B cell (primary cell): ENCODE data around the gene AHDC1.

Source experiments
- EZH2 ChIP-seq: IDR thresholded peaks from 2 replicates; pipeline ENCODE4 v1.6.1; 2012; ENCODE audit warnings: borderline replicate concordance, low read depth, mild to moderate bottlenecking, moderate library complexity, low read length; ENCODE audit not compliant: insufficient read depth, poor library complexity, severe bottlenecking
- TF ChIP-seq, protein P1 (sequence below): fragments of 200-600 bp; IDR thresholded peaks from one replicate; pipeline ENCODE4 v1.8.0; 2022; ENCODE audit warnings: antibody characterized with exemption, mild to moderate bottlenecking

DNA sequence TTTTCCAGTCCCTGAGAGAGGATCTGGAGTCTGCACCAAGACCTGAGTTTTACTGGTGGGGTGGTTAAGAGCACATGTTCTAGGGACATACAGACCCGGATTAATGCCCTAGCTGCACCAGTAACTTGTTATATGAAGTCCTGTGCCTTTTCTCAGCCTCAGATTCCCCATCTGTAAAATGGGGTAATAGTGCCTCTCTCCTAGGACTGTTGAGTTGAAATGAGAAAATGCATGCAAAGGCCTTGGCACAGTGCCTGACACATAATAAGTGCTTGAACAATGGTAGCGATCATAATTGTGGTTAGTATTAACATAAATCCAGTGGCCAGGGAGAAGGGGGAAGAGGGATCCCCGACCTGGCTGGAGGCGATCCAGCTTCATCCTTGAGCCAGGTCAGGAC, 12.3 kb downstream of the AHDC1 start:
- TF ChIP-seq, protein P1, sequence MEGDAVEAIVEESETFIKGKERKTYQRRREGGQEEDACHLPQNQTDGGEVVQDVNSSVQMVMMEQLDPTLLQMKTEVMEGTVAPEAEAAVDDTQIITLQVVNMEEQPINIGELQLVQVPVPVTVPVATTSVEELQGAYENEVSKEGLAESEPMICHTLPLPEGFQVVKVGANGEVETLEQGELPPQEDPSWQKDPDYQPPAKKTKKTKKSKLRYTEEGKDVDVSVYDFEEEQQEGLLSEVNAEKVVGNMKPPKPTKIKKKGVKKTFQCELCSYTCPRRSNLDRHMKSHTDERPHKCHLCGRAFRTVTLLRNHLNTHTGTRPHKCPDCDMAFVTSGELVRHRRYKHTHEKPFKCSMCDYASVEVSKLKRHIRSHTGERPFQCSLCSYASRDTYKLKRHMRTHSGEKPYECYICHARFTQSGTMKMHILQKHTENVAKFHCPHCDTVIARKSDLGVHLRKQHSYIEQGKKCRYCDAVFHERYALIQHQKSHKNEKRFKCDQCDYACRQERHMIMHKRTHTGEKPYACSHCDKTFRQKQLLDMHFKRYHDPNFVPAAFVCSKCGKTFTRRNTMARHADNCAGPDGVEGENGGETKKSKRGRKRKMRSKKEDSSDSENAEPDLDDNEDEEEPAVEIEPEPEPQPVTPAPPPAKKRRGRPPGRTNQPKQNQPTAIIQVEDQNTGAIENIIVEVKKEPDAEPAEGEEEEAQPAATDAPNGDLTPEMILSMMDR, result no peak
- no peak for TF ChIP-seq EZH2
